Astrocyte (in vitro differentiated cells and primary cell): ENCODE results near the gene CAMK2G. TPM values are rescaled to one million over a fixed set of nuclear protein-coding genes. Genes with fewer than 3 reads are reported as not detected.

ENCODE experiments used
- DNase-seq: peaks from one replicate; pipeline ENCODE4 v3.0.0-alpha.2; 2010; ENCODE audit warnings: low read depth
- FAIRE-seq: peaks from 2 replicates; lab custom pipeline; 2011; peaks lifted over from hg19 to GRCh38; lab: Jason Lieb, UNC
- H2AFZ ChIP-seq: 2 replicates; pipeline ENCODE4 v1.6.0; 2012; ENCODE audit warnings: low read depth, low read length, inconsistent platforms
- H3K27ac ChIP-seq: 2 replicates; pipeline ENCODE4 v1.5.1; 2011; ENCODE audit warnings: low read depth, low read length, inconsistent platforms
- H3K27me3 ChIP-seq: 2 replicates; pipeline ENCODE4 v1.6.0; 2011; ENCODE audit warnings: low read length, inconsistent platforms; ENCODE audit not compliant: insufficient read depth
- H3K36me3 ChIP-seq: 2 replicates; pipeline ENCODE4 v1.5.1; 2011; ENCODE audit warnings: low read length, inconsistent platforms; ENCODE audit not compliant: insufficient read depth
- H3K4me1 ChIP-seq: 2 replicates; pipeline ENCODE4 v1.5.1; 2011; ENCODE audit warnings: low read length, inconsistent platforms; ENCODE audit not compliant: insufficient read depth
- H3K4me2 ChIP-seq: 2 replicates; pipeline ENCODE4 v1.6.0; 2012; ENCODE audit warnings: low read length, inconsistent platforms
- H3K4me3 ChIP-seq: 2 replicates; pipeline ENCODE4 v1.5.1; 2011; ENCODE audit warnings: low read depth, mild to moderate bottlenecking, low read length, inconsistent platforms; ENCODE audit not compliant: insufficient read depth
- H3K79me2 ChIP-seq: 2 replicates; pipeline ENCODE4 v1.6.0; 2012; ENCODE audit warnings: mild to moderate bottlenecking, low read length, inconsistent platforms; ENCODE audit not compliant: insufficient read depth
- H3K9ac ChIP-seq: 2 replicates; pipeline ENCODE4 v1.6.0; 2012; ENCODE audit warnings: mild to moderate bottlenecking, low read length, inconsistent platforms
- H3K9me3 ChIP-seq: 2 replicates; pipeline ENCODE4 v1.5.1; 2012; ENCODE audit warnings: low read depth, mild to moderate bottlenecking, low read length, inconsistent platforms; ENCODE audit not compliant: insufficient read depth
- H4K20me1 ChIP-seq: 2 replicates; pipeline ENCODE4 v1.6.0; 2012; ENCODE audit warnings: low read length, inconsistent platforms; ENCODE audit not compliant: insufficient read depth
- H3K27ac Mint-ChIP-seq: one replicate; pipeline ENCODE4 v1.8.0; 2021; ENCODE audit warnings: mild to moderate bottlenecking, mixed read lengths; ENCODE audit not compliant: unreplicated experiment
- H3K27me3 Mint-ChIP-seq: one replicate; pipeline ENCODE4 v1.8.0; 2021; ENCODE audit warnings: low read depth, mixed read lengths; ENCODE audit not compliant: unreplicated experiment
- H3K36me3 Mint-ChIP-seq: one replicate; pipeline ENCODE4 v1.8.0; 2021; ENCODE audit warnings: low read depth, mixed read lengths; ENCODE audit not compliant: unreplicated experiment
- H3K4me1 Mint-ChIP-seq: one replicate; pipeline ENCODE4 v1.8.0; 2021; ENCODE audit warnings: low read depth, mixed read lengths; ENCODE audit not compliant: unreplicated experiment
- H3K4me3 Mint-ChIP-seq: one replicate; pipeline ENCODE4 v1.8.0; 2021; ENCODE audit warnings: mild to moderate bottlenecking, moderate library complexity, mixed read lengths; ENCODE audit not compliant: unreplicated experiment
- H3K9me3 Mint-ChIP-seq: one replicate; pipeline ENCODE4 v1.8.0; 2021; ENCODE audit warnings: mild to moderate bottlenecking, mixed read lengths; ENCODE audit not compliant: unreplicated experiment
- CTCF ChIP-seq: IDR thresholded peaks from 2 replicates; pipeline ENCODE4 v1.5.1; 2011; ENCODE audit warnings: low read depth, mild to moderate bottlenecking, inconsistent platforms, low read length, moderate library complexity; ENCODE audit not compliant: insufficient read depth
- EZH2 ChIP-seq: IDR thresholded peaks from 2 replicates; pipeline ENCODE4 v1.6.1; 2012; ENCODE audit warnings: mild to moderate bottlenecking, low read length, inconsistent platforms; ENCODE audit not compliant: insufficient read depth
- total RNA-seq: library from RNA; stranded (reverse); gene quantifications from 2 replicates; pipeline ENCODE4 v1.2.1, GENCODE V29; 2021

CAMK2G gene
- total RNA-seq, 1 donor from 2014 or later = 19.8 TPM

- no peak overlapping the region for H3K9ac ChIP-seq
- DNase-seq = no peak
- Mint-ChIP-seq H3K27me3 (no peaks in the 10 kb centered on the region), H3K4me1 (peaks cover 7% of the 10 kb centered on the region), H3K4me3 (no peak overlapping the region), H3K9me3 (no peaks in the 10 kb centered on the region), H3K36me3 (peaks cover 36% of the 10 kb centered on the region), H3K27ac (no peak overlapping the region)
- peaks cover 41% of the 10 kb centered on the region for H4K20me1 ChIP-seq
- peaks cover 6% of the 10 kb centered on the region for H3K79me2 ChIP-seq
- TF ChIP-seq EZH2 (no peak), CTCF (no peak)
- H3K27ac ChIP-seq = no peak overlapping the region
- no peak overlapping the region for H2AFZ ChIP-seq
- H3K27me3 ChIP-seq = no peaks in the 10 kb centered on the region
- no peaks in the 10 kb centered on the region for H3K9me3 ChIP-seq
- FAIRE-seq = no peak
- H3K36me3 ChIP-seq = peaks cover 39% of the 10 kb centered on the region
- H3K4me3 ChIP-seq = no peak overlapping the region
- no peaks in the 10 kb centered on the region for H3K4me1 ChIP-seq
- no peak overlapping the region for H3K4me2 ChIP-seq
Measured at GRCh38 chr10:73802276-73802991, 71.9 kb downstream of the CAMK2G start.

GRCh38 chr10:73801253-73801590, 73.1 kb downstream of the CAMK2G start:
- TF ChIP-seq EZH2 (no peak), CTCF (no peak)
- FAIRE-seq = no peak

GRCh38 chr10:73800560-73801252, 73.6 kb downstream of the CAMK2G start:
- H3K27ac Mint-ChIP-seq = no peak overlapping the region
- H3K27me3 ChIP-seq = no peaks in the 10 kb centered on the region

More at GRCh38 chr10:73801253-73801590, 73.1 kb downstream of the CAMK2G start:
- Histone ChIP-seq H3K4me3 (no peak overlapping the region), H3K79me2 (no peaks in the 10 kb centered on the region), H3K36me3 (peaks cover 35% of the 10 kb centered on the region), H4K20me1 (peaks cover 39% of the 10 kb centered on the region), H3K9me3 (no peaks in the 10 kb centered on the region), H3K4me2 (no peak overlapping the region), H3K27me3 (no peaks in the 10 kb centered on the region), H2AFZ (no peak overlapping the region), H3K9ac (no peak overlapping the region), H3K27ac (no peak overlapping the region), H3K4me1 (no peaks in the 10 kb centered on the region)
- no peaks in the 10 kb centered on the region for H3K9me3 Mint-ChIP-seq
- no peaks in the 10 kb centered on the region for H3K27me3 Mint-ChIP-seq
- no peak overlapping the region for H3K27ac Mint-ChIP-seq
- H3K4me1 Mint-ChIP-seq = peaks cover 7% of the 10 kb centered on the region
- H3K4me3 Mint-ChIP-seq = no peak overlapping the region
- no peak for DNase-seq
- peaks cover 34% of the 10 kb centered on the region for H3K36me3 Mint-ChIP-seq

More at GRCh38 chr10:73800560-73801252, 73.6 kb downstream of the CAMK2G start:
- H3K4me1 ChIP-seq = no peaks in the 10 kb centered on the region
- H3K4me1 Mint-ChIP-seq = peaks cover 7% of the 10 kb centered on the region
- H3K9ac ChIP-seq = no peak overlapping the region
- no peak overlapping the region for H2AFZ ChIP-seq
- no peak overlapping the region for H3K4me3 ChIP-seq
- no peaks in the 10 kb centered on the region for H3K9me3 ChIP-seq
- H3K27me3 Mint-ChIP-seq = no peaks in the 10 kb centered on the region
- H4K20me1 ChIP-seq = peaks cover 34% of the 10 kb centered on the region
- DNase-seq = no peak
- FAIRE-seq = no peak
- no peaks in the 10 kb centered on the region for H3K79me2 ChIP-seq
- H3K9me3 Mint-ChIP-seq = no peaks in the 10 kb centered on the region
- peaks cover 30% of the 10 kb centered on the region for H3K36me3 Mint-ChIP-seq
- H3K4me2 ChIP-seq = no peak overlapping the region
- H3K4me3 Mint-ChIP-seq = no peak overlapping the region
- TF ChIP-seq CTCF (no peak), EZH2 (no peak)
- no peak overlapping the region for H3K27ac ChIP-seq
- peaks cover 31% of the 10 kb centered on the region for H3K36me3 ChIP-seq
